HCT116 (cell line): ENCODE data around the gene ANXA6. TPM values are rescaled to one million over a fixed set of nuclear protein-coding genes. Genes with fewer than 3 reads are reported as not detected.

Experiments
- ATAC-seq: fragments of 200-7000 bp; cut with Tn5 transposase; 2 replicates; pipeline ENCODE4 v1.9.1; 2020; ENCODE audit warnings: mild to moderate bottlenecking, moderate library complexity
- BruUV-seq: library from RNA; stranded (reverse); fragments of 400-500 nt; replicated peaks from 2 replicates; lab custom pipeline; 2021; lab: Mats Ljungman, UMichigan
- CTCF ChIA-PET: fragments of 300-600 bp; sonication (Branson Sonifier 250); formaldehyde crosslinking; loops from one replicate; lab custom pipeline; 2021; ENCODE audit warnings: antibody characterized with exemption; lab: Charles Lee
- POLR2A ChIA-PET: fragments of 300-600, 350-600 bp; sonication (Branson Sonifier 250); formaldehyde crosslinking; loops from one replicate; lab custom pipeline; 2021; ENCODE audit warnings: antibody characterized with exemption; lab: Charles Lee
- RAD21 ChIA-PET, 2 experiments: fragments of 300-600 bp; sonication (Branson Sonifier 250); formaldehyde crosslinking; loops; one replicate each; lab custom pipeline; 2023; ENCODE audit warnings: low total read pairs in 2 of 2; ENCODE audit not compliant: uncharacterized antibody in 2 of 2, unreplicated experiment in 2 of 2, low non-redundant PET in 1 of 2; lab: Charles Lee
- DNase-seq: peaks from one replicate; pipeline ENCODE4 v3.0.0-alpha.2; 2010; ENCODE audit warnings: low read depth, low spot score
- H2AFZ ChIP-seq: fragments of 200-600 bp; shearing (Covaris generic), sonication (generic); 2 replicates; pipeline ENCODE4 v1.6.1; 2017; ENCODE audit warnings: low read depth, mixed run types, mixed read lengths, antibody characterized with exemption, low read length; ENCODE audit not compliant: poor library complexity, severe bottlenecking
- H3K27ac ChIP-seq: 2 replicates; pipeline ENCODE4 v1.5.1; 2012; ENCODE audit warnings: low read depth, low read length
- H3K27me3 ChIP-seq: fragments of 200-600 bp; sonication (generic); 2 replicates; pipeline ENCODE4 v1.6.1; 2016; ENCODE audit warnings: mixed run types, low read length, mixed read lengths; ENCODE audit not compliant: insufficient read depth
- H3K36me3 ChIP-seq, 2 experiments: fragments of 200-500 bp in 1 of 2; fragments of 200-600 bp in 1 of 2; sonication (Bioruptor generic) in 1 of 2; sonication (generic) in 1 of 2; 2 replicates each; pipeline versions ENCODE4 v1.5.1 to v1.6.1; 2014 to 2016; ENCODE audit warnings: low read length in 2 of 2, inconsistent platforms in 1 of 2, mixed read lengths in 1 of 2, mixed run types in 1 of 2; ENCODE audit not compliant: insufficient read depth in 2 of 2, control insufficient read depth in 1 of 2
- H3K4me1 ChIP-seq, 2 experiments: fragments of 200-600 bp in 1 of 2; sonication (generic) in 1 of 2; 2 replicates each; pipeline versions ENCODE4 v1.5.1 to v1.6.1; 2012 to 2017; ENCODE audit warnings: low read length in 2 of 2, inconsistent platforms in 1 of 2, mild to moderate bottlenecking in 1 of 2, mixed read lengths in 1 of 2, mixed run types in 1 of 2, moderate library complexity in 1 of 2; ENCODE audit not compliant: insufficient read depth in 2 of 2, control insufficient read depth in 1 of 2
- H3K4me2 ChIP-seq: fragments of 200-600 bp; sonication (generic); 2 replicates; pipeline ENCODE4 v1.6.1; 2017; ENCODE audit warnings: mixed run types, low read length, mixed read lengths
- H3K4me3 ChIP-seq, 2 experiments: fragments of 200-600 bp in 1 of 2; sonication (generic) in 1 of 2; replicated peaks in 1 of 2; 2 replicates each; pipeline ENCODE4 v1.5.1; 2011 to 2016; ENCODE audit warnings: low read length in 2 of 2, control low read depth in 1 of 2, low read depth in 1 of 2, mild to moderate bottlenecking in 1 of 2, mixed read lengths in 1 of 2, mixed run types in 1 of 2
- H3K79me2 ChIP-seq: fragments of 200-600 bp; sonication (generic); 2 replicates; pipeline ENCODE4 v1.6.1; 2017; ENCODE audit warnings: mild to moderate bottlenecking, mixed run types, low read length, moderate library complexity, mixed read lengths; ENCODE audit not compliant: insufficient read depth
- H3K9ac ChIP-seq: fragments of 200-600 bp; sonication (generic); 2 replicates; pipeline ENCODE4 v1.6.1; 2016; ENCODE audit warnings: low read length, mixed read lengths
- H3K9me2 ChIP-seq: fragments of 200-600 bp; sonication (generic), shearing (Covaris generic); 2 replicates; pipeline ENCODE4 v1.6.1; 2017; ENCODE audit warnings: mixed run types, mild to moderate bottlenecking, moderate library complexity; ENCODE audit not compliant: insufficient read depth
- H3K9me3 ChIP-seq, 2 experiments: fragments of 200-500 bp in 1 of 2; fragments of 200-600 bp in 1 of 2; sonication (Bioruptor generic) in 1 of 2; sonication (generic) in 1 of 2; 2 replicates each; pipeline ENCODE4 v1.6.1; 2014 to 2017; ENCODE audit warnings: low read length in 2 of 2, mixed read lengths in 2 of 2, inconsistent platforms in 1 of 2, low read depth in 1 of 2, mild to moderate bottlenecking in 1 of 2, mixed run types in 1 of 2, moderate library complexity in 1 of 2; ENCODE audit not compliant: control insufficient read depth in 1 of 2, insufficient read depth in 1 of 2
- H4K20me1 ChIP-seq: fragments of 200-600 bp; sonication (generic), shearing (Covaris generic); 2 replicates; pipeline ENCODE4 v1.6.1; 2017; ENCODE audit warnings: mixed run types, mild to moderate bottlenecking, moderate library complexity; ENCODE audit not compliant: insufficient read depth
- EZH2phosphoT487 ChIP-seq: fragments of 200-600 bp; IDR thresholded peaks from 2 replicates; pipeline ENCODE4 v1.6.1; 2018; ENCODE audit warnings: antibody characterized with exemption, borderline replicate concordance
- FOSL1 ChIP-seq: IDR thresholded peaks from 2 replicates; pipeline ENCODE4 v1.6.1; 2012; ENCODE audit warnings: low read depth
- JUND ChIP-seq: IDR thresholded peaks from 2 replicates; pipeline ENCODE4 v1.6.1; 2012
- POLR2A ChIP-seq: IDR thresholded peaks from 2 replicates; pipeline ENCODE4 v1.7.0; 2011; ENCODE audit warnings: borderline replicate concordance; ENCODE audit not compliant: insufficient read depth, insufficient read length; ENCODE audit errors: extremely low read depth
- POLR2AphosphoS5 ChIP-seq: IDR thresholded peaks from 2 replicates; pipeline ENCODE4 v1.6.1; 2011; ENCODE audit warnings: mild to moderate bottlenecking, low read depth, low read length, moderate library complexity
- TCF7L2 ChIP-seq: IDR thresholded peaks from 2 replicates; pipeline ENCODE4 v1.7.0; 2011; ENCODE audit warnings: borderline replicate concordance, inconsistent platforms; ENCODE audit not compliant: insufficient read depth, insufficient read length; ENCODE audit errors: extremely low read depth
- ZNF274 ChIP-seq: fragments of 200-500 bp; sonication (Bioruptor generic); IDR thresholded peaks from 2 replicates; pipeline ENCODE4 v1.6.1; 2014; ENCODE audit warnings: mild to moderate bottlenecking, low read depth, low read length, inconsistent platforms
- intact Hi-C: fragments of 100-400 bp; cut with micrococcal nuclease; formaldehyde crosslinking; loops from 2 replicates; pipeline ENCODE4 v1.10.0; 2022
- total RNA-seq: library from RNA; stranded (reverse); gene quantifications from one replicate; pipeline ENCODE4 v1.2.1, GENCODE V29; 2021; ENCODE audit not compliant: unreplicated experiment
- TF ChIP-seq, protein P1 (sequence below): IDR thresholded peaks from 2 replicates; pipeline ENCODE4 v1.6.1; 2012
- TF ChIP-seq, protein P2 (sequence below): IDR thresholded peaks from 2 replicates; pipeline ENCODE4 v1.6.1; 2011; ENCODE audit warnings: mild to moderate bottlenecking, low read length, moderate library complexity; ENCODE audit not compliant: insufficient replicate concordance; ENCODE audit errors: extremely low read depth

The ANXA6 gene
- total RNA-seq, 1 experiment from 2014 or later: 71.9 TPM

- no peaks in the 10 kb centered on the region for H4K20me1 ChIP-seq
- H3K4me3 ChIP-seq: no peak overlapping the region
- H3K36me3 ChIP-seq: 0 out of 4 replicates have a peak, but pooled peaks cover 0 to 3% of the 10 kb centered on the region in 2 experiments
- no peaks in the 10 kb centered on the region for H3K4me1 ChIP-seq
- H3K4me2 ChIP-seq: no peak overlapping the region
- ChIA-PET CTCF (interaction anchor here (1.2 to 8.8 kb wide), 4 partner anchors 63 to 714 kb away, joined by 3 to 171 read pairs (median 17); no protein-coding TSS in a partner anchor), RAD21 (interaction anchor here (1.6 to 1.7 kb wide), 2 partner anchors 63 kb away, joined by 13 to 16 read pairs; no protein-coding TSS in a partner anchor), POLR2A (no interaction called here)
- no TSS peak for BruUV-seq
- H2AFZ ChIP-seq: no peak overlapping the region
- no peak overlapping the region for H3K9ac ChIP-seq
- no peaks in the 10 kb centered on the region for H3K9me3 ChIP-seq
- intact Hi-C loops: no loop called here
- H3K27ac ChIP-seq: no peak overlapping the region
- no peaks in the 10 kb centered on the region for H3K9me2 ChIP-seq
- no peak for ATAC-seq
- H3K79me2 ChIP-seq: no peaks in the 10 kb centered on the region
- TF ChIP-seq TCF7L2: no peak
- TF ChIP-seq FOSL1: no peak
- no peak for TF ChIP-seq ZNF274
- TF ChIP-seq JUND: no peak
- TF ChIP-seq, protein P1, sequence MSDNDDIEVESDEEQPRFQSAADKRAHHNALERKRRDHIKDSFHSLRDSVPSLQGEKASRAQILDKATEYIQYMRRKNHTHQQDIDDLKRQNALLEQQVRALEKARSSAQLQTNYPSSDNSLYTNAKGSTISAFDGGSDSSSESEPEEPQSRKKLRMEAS: no peak
- TF ChIP-seq POLR2AphosphoS5: no peak
- no peak for TF ChIP-seq POLR2A
- no peak for TF ChIP-seq EZH2phosphoT487
- no peaks in the 10 kb centered on the region for H3K27me3 ChIP-seq
- no peak for DNase-seq
These were observed 104.7 kb downstream of the ANXA6 start for GRCh38 chr5:151052836-151053235.

- Histone ChIP-seq H4K20me1 (no peaks in the 10 kb centered on the region), H3K27ac (no peak overlapping the region), H3K9me3 (no peaks in the 10 kb centered on the region), H3K4me1 (no peaks in the 10 kb centered on the region), H2AFZ (no peak overlapping the region), H3K27me3 (no peaks in the 10 kb centered on the region), H3K4me2 (no peak overlapping the region), H3K4me3 (no peak overlapping the region), H3K79me2 (no peaks in the 10 kb centered on the region), H3K9ac (no peak overlapping the region), H3K36me3 (peaks cover 0 to 3% of the 10 kb centered on the region in 2 experiments; a peak in 1 of 4 replicates), H3K9me2 (no peaks in the 10 kb centered on the region)
- ChIA-PET POLR2A (interaction anchor here (0.9 to 1.0 kb wide), 2 partner anchors 13 to 64 kb away, joined by 3 read pairs; no protein-coding TSS in a partner anchor), CTCF (interaction anchor here (0.9 to 8.8 kb wide), 16 partner anchors 9 to 715 kb away, joined by 3 to 171 read pairs (median 5); no protein-coding TSS in a partner anchor), RAD21 (interaction anchor here (0.8 to 1.7 kb wide), 4 partner anchors 50 to 172 kb away, joined by 3 to 16 read pairs (median 8); partner anchors contain the start of gene CCDC69 (in 1 of the 2))
- TF ChIP-seq, protein P2, sequence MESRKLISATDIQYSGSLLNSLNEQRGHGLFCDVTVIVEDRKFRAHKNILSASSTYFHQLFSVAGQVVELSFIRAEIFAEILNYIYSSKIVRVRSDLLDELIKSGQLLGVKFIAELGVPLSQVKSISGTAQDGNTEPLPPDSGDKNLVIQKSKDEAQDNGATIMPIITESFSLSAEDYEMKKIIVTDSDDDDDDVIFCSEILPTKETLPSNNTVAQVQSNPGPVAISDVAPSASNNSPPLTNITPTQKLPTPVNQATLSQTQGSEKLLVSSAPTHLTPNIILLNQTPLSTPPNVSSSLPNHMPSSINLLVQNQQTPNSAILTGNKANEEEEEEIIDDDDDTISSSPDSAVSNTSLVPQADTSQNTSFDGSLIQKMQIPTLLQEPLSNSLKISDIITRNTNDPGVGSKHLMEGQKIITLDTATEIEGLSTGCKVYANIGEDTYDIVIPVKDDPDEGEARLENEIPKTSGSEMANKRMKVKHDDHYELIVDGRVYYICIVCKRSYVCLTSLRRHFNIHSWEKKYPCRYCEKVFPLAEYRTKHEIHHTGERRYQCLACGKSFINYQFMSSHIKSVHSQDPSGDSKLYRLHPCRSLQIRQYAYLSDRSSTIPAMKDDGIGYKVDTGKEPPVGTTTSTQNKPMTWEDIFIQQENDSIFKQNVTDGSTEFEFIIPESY: no peak
- DNase-seq: no peak
- intact Hi-C loops: loop anchor here (1.0 to 2.0 kb wide), 4 partner anchors 63 to 187 kb away; partner anchors contain the start of gene ANXA6
- peak; percentile 23; the same call in 1 of the 2 replicates for ATAC-seq
- BruUV-seq: no TSS peak
These were observed 105.5 kb downstream of the ANXA6 start for GRCh38 chr5:151051931-151052608.
